ENCODE measurements around the gene CHRNB1.
"Not testable (repeated sequence)": the region's sequence is repeated elsewhere in the genome, so short reads cannot be mapped to it uniquely, and the experiment has no call there.

Gene CHRNB1

GRCh38 chr17:7466639-7467341 lies 21.9 kb downstream of the CHRNB1 start:
- no peak for DNase-seq (ENCODE audit: low read depth, low spot score)

GRCh38 chr17:7467498-7467897 lies 22.6 kb downstream of the CHRNB1 start:
- no peak for DNase-seq (ENCODE audit: low read depth, low spot score)

GRCh38 chr17:7468290-7468689 lies 23.4 kb downstream of the CHRNB1 start:
- no peak for DNase-seq (ENCODE audit: low read depth, low spot score)

- DNase-seq (ENCODE audit: low read depth, low spot score), result no peak
Observed at GRCh38 chr17:7468804-7469389, 24.0 kb downstream of the CHRNB1 start.

GRCh38 chr17:7469843-7470242 lies 25.0 kb downstream of the CHRNB1 start:
- not testable (repeated sequence) for DNase-seq (ENCODE audit: low read depth, low spot score)

GRCh38 chr17:7470457-7470973 lies 25.7 kb downstream of the CHRNB1 start:
- not testable (repeated sequence) for DNase-seq (ENCODE audit: low read depth, low spot score)

GRCh38 chr17:7471729-7472128 lies 26.9 kb downstream of the CHRNB1 start:
- DNase-seq (ENCODE audit: low read depth, low spot score), result no peak

- not testable (repeated sequence) for DNase-seq (ENCODE audit: low read depth, low spot score)
Observed at GRCh38 chr17:7474767-7475166, 29.9 kb downstream of the CHRNB1 start.

- no peak for DNase-seq (ENCODE audit: low read depth, low spot score)
Observed at GRCh38 chr17:7475764-7476422, 31.0 kb downstream of the CHRNB1 start.

GRCh38 chr17:7476494-7476893 lies 31.6 kb downstream of the CHRNB1 start:
- DNase-seq (ENCODE audit: low read depth, low spot score), result no peak

GRCh38 chr17:7476951-7477350 lies 32.1 kb downstream of the CHRNB1 start:
- no peak for DNase-seq (ENCODE audit: low read depth, low spot score)

GRCh38 chr17:7477392-7478275 lies 32.8 kb downstream of the CHRNB1 start:
- DNase-seq (ENCODE audit: low read depth, low spot score), result no peak

GRCh38 chr17:7478276-7479212 lies 33.7 kb downstream of the CHRNB1 start:
- DNase-seq (ENCODE audit: low read depth, low spot score), result no peak

GRCh38 chr17:7479213-7480088 lies 34.6 kb downstream of the CHRNB1 start, which contains the start of gene ZBTB4:
Gene ZBTB4, minus strand, starts transcription at chr17:7479631. Its CDS starts 12,830 bp downstream, at chr17:7466801.
- DNase-seq (ENCODE audit: low read depth, low spot score), result no peak

GRCh38 chr17:7480089-7480384 lies 35.2 kb downstream of the CHRNB1 start:
- no peak for DNase-seq (ENCODE audit: low read depth, low spot score)

- not testable (repeated sequence) for DNase-seq (ENCODE audit: low read depth, low spot score)
Observed at GRCh38 chr17:7481275-7481674, 36.4 kb downstream of the CHRNB1 start, which contains the start of gene SLC35G6. Gene SLC35G6, plus strand, starts transcription at chr17:7481446. Its CDS starts 71 bp downstream, at chr17:7481517.

GRCh38 chr17:7481842-7482741 lies 37.2 kb downstream of the CHRNB1 start:
- DNase-seq (ENCODE audit: low read depth, low spot score), result not testable (repeated sequence)

GRCh38 chr17:7482742-7483088 lies 37.9 kb downstream of the CHRNB1 start:
- not testable (repeated sequence) for DNase-seq (ENCODE audit: low read depth, low spot score)

All from smooth muscle cell of the brain vasculature (primary cell).